Osteoblast (primary cell): ENCODE data around the gene MAPK6. TPM values are rescaled to one million over a fixed set of nuclear protein-coding genes. Genes with fewer than 3 reads are reported as not detected.
A peak's percentile ranks its signal among the peaks of the same experiment; 100 is the strongest.
"Not testable (repeated sequence)": the region's sequence is repeated elsewhere in the genome, so short reads cannot be mapped to it uniquely, and the experiment has no call there.

ENCODE experiments used
- DNase-seq: peaks from one replicate; pipeline ENCODE4 v3.0.0; 2011; ENCODE audit warnings: low spot score, mixed read lengths; ENCODE audit not compliant: insufficient read length; ENCODE audit errors: missing footprints
- H2AFZ ChIP-seq: 2 replicates; pipeline ENCODE4 v1.6.0; 2011; ENCODE audit warnings: mild to moderate bottlenecking, low read length
- H3K27ac ChIP-seq: 2 replicates; pipeline ENCODE4 v1.5.1; 2011; ENCODE audit warnings: mild to moderate bottlenecking, low read depth, low read length, moderate library complexity
- H3K27me3 ChIP-seq: 2 replicates; pipeline ENCODE4 v1.6.0; 2012; ENCODE audit warnings: mild to moderate bottlenecking, control low read depth, inconsistent platforms, low read length, moderate library complexity; ENCODE audit not compliant: insufficient read depth
- H3K36me3 ChIP-seq: 2 replicates; pipeline ENCODE4 v1.5.1; 2011; ENCODE audit warnings: mild to moderate bottlenecking, low read length, control low read depth, moderate library complexity; ENCODE audit not compliant: insufficient read depth
- H3K4me1 ChIP-seq: 2 replicates; pipeline ENCODE4 v1.5.1; 2011; ENCODE audit warnings: mild to moderate bottlenecking, low read length, control low read depth, moderate library complexity; ENCODE audit not compliant: insufficient read depth
- H3K4me2 ChIP-seq: 2 replicates; pipeline ENCODE4 v1.6.0; 2011; ENCODE audit warnings: mild to moderate bottlenecking, low read length; ENCODE audit not compliant: insufficient read depth
- H3K4me3 ChIP-seq: fragments of 200-600 bp; sonication (generic); 3 replicates; pipeline ENCODE4 v1.5.1; 2012; ENCODE audit warnings: mild to moderate bottlenecking, low read length, inconsistent platforms; ENCODE audit not compliant: insufficient read depth
- H3K79me2 ChIP-seq: 2 replicates; pipeline ENCODE4 v1.6.0; 2012; ENCODE audit warnings: mild to moderate bottlenecking, low read length, control low read depth, inconsistent platforms; ENCODE audit not compliant: insufficient read depth
- H3K9me3 ChIP-seq: 2 replicates; pipeline ENCODE4 v1.5.1; 2011; ENCODE audit warnings: low read depth, low read length, control low read depth
- H4K20me1 ChIP-seq: 2 replicates; pipeline ENCODE4 v1.6.0; 2012; ENCODE audit warnings: mild to moderate bottlenecking, low read length, control low read depth; ENCODE audit not compliant: insufficient read depth
- CTCF ChIP-seq: IDR thresholded peaks from 2 replicates; pipeline ENCODE4 v1.5.1; 2011; ENCODE audit warnings: mild to moderate bottlenecking, low read depth, low read length, moderate library complexity; ENCODE audit errors: extremely low read depth
- total RNA-seq: library from RNA; depleted of rRNA; stranded (reverse); fragments of >200 nt; gene quantifications from 2 replicates; pipeline ENCODE4 v1.2.3, GENCODE V29; 2012

Gene MAPK6
- total RNA-seq, 1 donor: 86.9 TPM

- H3K4me2 ChIP-seq: no peak overlapping the region
Measured at GRCh38 chr15:51982770-51983103, 36.3 kb upstream of the MAPK6 start.

GRCh38 chr15:51991141-51991540 is 27.9 kb upstream of the MAPK6 start:
- H3K4me3 ChIP-seq: no peak overlapping the region
- TF ChIP-seq CTCF: no peak
- no peaks in the 10 kb centered on the region for H3K79me2 ChIP-seq
- DNase-seq: peak; percentile 78
- no peaks in the 10 kb centered on the region for H3K36me3 ChIP-seq
- no peaks in the 10 kb centered on the region for H3K4me1 ChIP-seq
- H3K9me3 ChIP-seq: no peaks in the 10 kb centered on the region
- H3K27ac ChIP-seq: no peak overlapping the region
- no peaks in the 10 kb centered on the region for H4K20me1 ChIP-seq
- no peak overlapping the region for H3K4me2 ChIP-seq
- H3K27me3 ChIP-seq: no peaks in the 10 kb centered on the region
- H2AFZ ChIP-seq: no peak overlapping the region

More at GRCh38 chr15:51982770-51983103, 36.3 kb upstream of the MAPK6 start:
- H3K79me2 ChIP-seq: no peaks in the 10 kb centered on the region
- no peak for DNase-seq
- no peaks in the 10 kb centered on the region for H4K20me1 ChIP-seq
- H3K27me3 ChIP-seq: no peaks in the 10 kb centered on the region
- no peaks in the 10 kb centered on the region for H3K9me3 ChIP-seq
- no peak for TF ChIP-seq CTCF
- no peak overlapping the region for H2AFZ ChIP-seq
- H3K4me3 ChIP-seq: no peak overlapping the region
- peaks cover 7% of the 10 kb centered on the region for H3K4me1 ChIP-seq
- H3K36me3 ChIP-seq: no peaks in the 10 kb centered on the region
- peak overlapping the region; percentile 84 for H3K27ac ChIP-seq

DNA sequence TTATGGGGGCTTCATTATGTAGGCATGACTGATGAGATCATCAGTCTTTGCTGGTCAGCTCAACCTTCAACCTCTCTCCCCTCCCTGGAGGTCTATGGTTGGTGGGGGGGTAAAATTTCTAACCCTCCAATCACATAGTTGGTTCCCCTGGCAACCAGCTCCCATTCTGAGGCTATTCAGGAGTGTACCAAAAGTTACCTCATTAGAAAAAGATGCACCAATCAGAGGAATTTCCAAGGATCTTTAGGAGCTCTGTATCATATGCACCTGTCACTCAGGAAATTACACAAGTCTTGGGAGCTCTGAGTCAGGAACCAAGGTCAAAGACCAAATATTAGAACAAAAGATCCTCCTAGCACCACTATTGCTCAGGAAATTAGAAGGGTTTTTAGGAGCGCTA is 26.1 kb upstream of the MAPK6 start:
- DNase-seq: no peak
- Histone ChIP-seq H3K4me2 (no peak overlapping the region), H4K20me1 (no peaks in the 10 kb centered on the region)

DNA sequence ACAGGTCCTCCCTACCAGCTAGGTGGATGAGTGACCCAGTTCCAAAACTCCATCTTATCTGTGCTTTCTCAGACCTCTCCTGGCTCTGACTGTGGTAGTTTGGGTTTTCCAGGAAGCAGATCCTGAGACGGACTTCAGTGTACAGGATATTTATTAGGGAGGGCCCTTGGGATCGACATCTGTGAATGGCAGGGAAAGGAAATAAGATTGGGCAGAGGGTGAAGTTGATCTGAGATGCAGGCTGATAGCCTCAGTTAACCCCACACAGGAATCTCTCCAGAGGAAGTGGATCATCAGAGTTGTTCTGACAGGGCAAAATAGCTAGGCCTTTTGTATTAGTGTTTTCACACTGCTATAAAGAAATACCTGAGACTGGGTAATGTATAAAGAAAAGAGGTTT is 16.7 kb upstream of the MAPK6 start:
- Histone ChIP-seq H3K4me2 (no peak overlapping the region), H2AFZ (no peak overlapping the region), H3K9me3 (no peaks in the 10 kb centered on the region), H3K27ac (no peak overlapping the region), H3K27me3 (peaks cover 5% of the 10 kb centered on the region), H3K36me3 (no peaks in the 10 kb centered on the region), H3K79me2 (no peaks in the 10 kb centered on the region), H3K4me1 (peaks cover 8% of the 10 kb centered on the region), H3K4me3 (no peak overlapping the region), H4K20me1 (no peaks in the 10 kb centered on the region)
- TF ChIP-seq CTCF: no peak
- DNase-seq: no peak

More for the DNA sequence above, 26.1 kb upstream of the MAPK6 start:
- Histone ChIP-seq H3K4me1 (no peaks in the 10 kb centered on the region), H3K36me3 (no peaks in the 10 kb centered on the region), H3K4me3 (no peak overlapping the region), H3K9me3 (no peaks in the 10 kb centered on the region), H3K27ac (no peak overlapping the region), H2AFZ (no peak overlapping the region), H3K79me2 (no peaks in the 10 kb centered on the region), H3K27me3 (no peaks in the 10 kb centered on the region)
- no peak for TF ChIP-seq CTCF

GRCh38 chr15:52003089-52003488 is 15.9 kb upstream of the MAPK6 start:
- not testable (repeated sequence) for H3K36me3 ChIP-seq, H3K27me3 ChIP-seq, H4K20me1 ChIP-seq, H3K4me1 ChIP-seq, H3K4me2 ChIP-seq, H3K9me3 ChIP-seq, DNase-seq, H3K4me3 ChIP-seq, H3K79me2 ChIP-seq, H3K27ac ChIP-seq, H2AFZ ChIP-seq
